BLaER1 treated with 17β-estradiol and CSF1 and Interleukin-3, amounts not matched to agents 10 nM and 100 nM (cell line): ENCODE data around the gene EYS.

Experiments used
- H3K27ac ChIP-seq, 11 experiments: shearing (Covaris generic); formaldehyde crosslinking; 2 replicates each; pipeline ENCODE4 v1.8.1; 2022
- H3K27me3 ChIP-seq, 11 experiments: shearing (Covaris generic); formaldehyde crosslinking; 2 replicates each; pipeline ENCODE4 v1.8.1; 2022
- H3K36me3 ChIP-seq, 11 experiments: shearing (Covaris generic); formaldehyde crosslinking; 2 replicates each; pipeline ENCODE4 v1.8.1; 2022
- H3K4me1 ChIP-seq, 10 experiments: shearing (Covaris generic); formaldehyde crosslinking; 2 replicates each; pipeline ENCODE4 v1.8.1; 2022
- H3K4me2 ChIP-seq, 11 experiments: shearing (Covaris generic); formaldehyde crosslinking; 2 replicates each; pipeline ENCODE4 v1.8.1; 2022
- H3K4me3 ChIP-seq, 10 experiments: shearing (Covaris generic); formaldehyde crosslinking; 2 replicates each; pipeline ENCODE4 v1.8.1; 2022
- H3K9ac ChIP-seq, 11 experiments: shearing (Covaris generic); formaldehyde crosslinking; 2 replicates each; pipeline ENCODE4 v1.8.1; 2022
- H3K9me3 ChIP-seq, 11 experiments: shearing (Covaris generic); formaldehyde crosslinking; replicated peaks in 1 of 11; 2 replicates each; pipeline ENCODE4 v1.8.1; 2022
- H4K20me1 ChIP-seq, 11 experiments: shearing (Covaris generic); formaldehyde crosslinking; 2 replicates each; pipeline ENCODE4 v1.8.1; 2022
- Cebpa-rat ChIP-seq, 11 experiments: shearing (Covaris generic); IDR thresholded peaks; 2 replicates each; pipeline ENCODE4 v1.8.1; 2022

The EYS gene

DNA sequence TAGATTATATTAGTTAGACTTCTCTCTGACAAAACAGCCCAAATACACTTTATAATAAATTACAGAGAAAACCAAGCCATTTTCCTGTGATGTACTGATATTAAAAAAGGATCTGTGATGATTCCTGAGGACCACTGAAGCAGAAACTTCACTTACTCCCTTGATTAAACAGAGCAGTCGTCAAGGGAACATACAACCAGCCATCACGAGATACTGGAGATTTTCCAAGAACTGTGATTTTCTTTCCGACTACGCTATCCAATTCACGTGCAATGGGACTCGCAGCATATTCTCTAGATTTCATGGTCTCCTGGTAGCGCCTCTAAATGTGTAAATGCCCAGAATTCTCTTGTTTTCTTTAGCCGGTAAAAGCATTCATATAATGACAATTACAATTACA, 1694.0 kb downstream of the EYS start:
- Histone ChIP-seq H4K20me1 (no peaks in the 10 kb centered on the region), H3K9ac (no peak overlapping the region), H3K27ac (no peak overlapping the region), H3K4me1 (peaks cover 0 to 43% (median 23%) of the 10 kb centered on the region in 10 experiments; a peak in 14 of 20 replicates), H3K36me3 (no peaks in the 10 kb centered on the region), H3K9me3 (no peaks in the 10 kb centered on the region), H3K27me3 (no peaks in the 10 kb centered on the region), H3K4me2 (peak overlapping the region in 5 of 11 experiments; percentile 2 to 49 (median 6); a peak in 7 of 22 replicates), H3K4me3 (no peak overlapping the region)
- no peak for TF ChIP-seq Cebpa-rat (IDR thresholded peaks at IDR 0.05)

DNA sequence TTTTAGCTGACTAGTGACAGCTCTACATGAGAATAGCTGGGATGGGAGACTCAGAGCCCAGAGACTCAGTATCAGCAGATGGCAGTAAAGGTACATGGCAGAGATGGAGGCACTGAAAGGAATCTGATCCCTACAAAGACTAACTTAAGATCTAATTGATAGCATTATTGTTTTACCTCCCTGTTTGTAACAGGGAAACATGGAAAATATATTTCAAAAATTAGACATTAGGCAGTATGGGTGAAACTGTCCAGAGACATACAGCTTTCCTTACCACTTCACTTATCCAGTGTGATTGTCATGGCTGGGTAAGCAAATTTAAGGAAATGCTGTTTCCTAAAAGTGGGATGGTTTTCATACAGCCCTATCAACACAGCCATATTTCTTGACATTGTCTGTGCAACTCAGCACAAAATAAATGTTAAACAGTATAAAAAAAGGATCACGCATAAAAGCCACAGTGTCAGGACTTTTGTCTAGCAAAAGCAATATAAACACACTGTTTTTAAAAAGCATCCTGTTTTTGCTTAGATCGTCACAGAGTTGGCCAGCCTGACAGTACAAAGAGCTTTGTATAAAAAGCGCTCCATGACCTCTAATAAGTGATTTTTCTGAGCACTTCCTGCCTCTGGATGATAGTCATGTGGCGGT, 1694.5 kb downstream of the EYS start:
- no peaks in the 10 kb centered on the region for H3K27me3 ChIP-seq
- H3K4me1 ChIP-seq, result peaks cover 0 to 43% (median 23%) of the 10 kb centered on the region in 10 experiments; a peak in 14 of 20 replicates
- H3K36me3 ChIP-seq, result no peaks in the 10 kb centered on the region
- H3K4me2 ChIP-seq, result peak overlapping the region in 6 of 11 experiments; percentile 2 to 49 (median 6); a peak in 7 of 22 replicates
- no peak overlapping the region for H3K4me3 ChIP-seq
- TF ChIP-seq Cebpa-rat (IDR thresholded peaks at IDR 0.05), result no peak
- peaks cover 0 to under 1% (median 0%) of the 10 kb centered on the region in 11 experiments; a peak in 1 of 22 replicates for H3K9me3 ChIP-seq
- no peaks in the 10 kb centered on the region for H4K20me1 ChIP-seq
- H3K27ac ChIP-seq, result no peak overlapping the region
- H3K9ac ChIP-seq, result no peak overlapping the region

DNA sequence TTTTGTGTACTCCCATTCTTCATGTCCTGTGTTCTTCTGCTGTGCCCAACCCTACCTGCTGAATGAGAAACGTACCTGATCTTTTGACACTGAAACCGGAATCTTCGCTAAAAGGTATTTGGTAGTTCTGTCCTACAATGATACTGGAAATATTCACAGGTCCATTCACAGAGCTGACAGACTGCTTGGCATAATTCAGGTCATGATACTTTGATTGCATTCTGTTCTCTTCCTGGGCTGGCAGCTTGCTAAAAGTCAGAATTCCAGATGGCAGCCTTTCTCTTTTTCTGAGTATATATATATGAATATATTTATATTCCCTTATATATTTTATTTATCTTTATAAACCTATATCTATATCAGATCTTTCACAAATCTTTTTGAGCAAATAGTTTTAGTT, 1696.4 kb downstream of the EYS start:
- H3K9me3 ChIP-seq, result peaks cover 0 to 4% (median 0%) of the 10 kb centered on the region in 11 experiments; a peak in 1 of 22 replicates
- H3K27me3 ChIP-seq, result no peaks in the 10 kb centered on the region
- TF ChIP-seq Cebpa-rat (IDR thresholded peaks at IDR 0.05), result no peak
- no peak overlapping the region for H3K4me3 ChIP-seq
- no peaks in the 10 kb centered on the region for H3K36me3 ChIP-seq
- H3K9ac ChIP-seq, result no peak overlapping the region
- H3K4me2 ChIP-seq, result peak overlapping the region in 7 of 11 experiments; percentile 50 to 75 (median 66); a peak in 13 of 22 replicates
- H3K4me1 ChIP-seq, result peaks cover 0 to 43% (median 23%) of the 10 kb centered on the region in 10 experiments; a peak in 14 of 20 replicates
- H3K27ac ChIP-seq, result no peak overlapping the region
- H4K20me1 ChIP-seq, result no peaks in the 10 kb centered on the region

DNA sequence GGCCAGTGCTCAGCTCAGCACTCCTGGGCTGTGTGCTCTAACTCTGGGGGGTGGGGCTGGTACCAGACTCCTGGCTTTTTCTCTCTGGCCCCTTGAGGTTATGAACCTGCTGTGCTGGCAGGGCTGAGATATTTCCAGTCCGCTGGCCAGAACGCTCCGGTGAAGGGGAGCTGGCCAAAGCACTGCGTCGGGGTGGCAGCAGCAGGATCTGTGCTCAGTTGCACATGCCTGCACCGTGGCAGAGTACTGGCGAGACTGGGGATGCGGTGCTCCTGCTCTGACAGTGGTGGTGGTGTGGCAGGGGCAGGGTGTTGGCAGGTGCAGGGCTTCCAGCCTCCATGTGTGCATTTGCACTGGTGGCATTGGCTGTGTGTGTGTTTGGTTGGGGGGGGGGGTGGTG, 1697.0 kb downstream of the EYS start:
- H3K36me3 ChIP-seq, result no peaks in the 10 kb centered on the region
- H3K4me1 ChIP-seq, result peaks cover 0 to 43% (median 23%) of the 10 kb centered on the region in 10 experiments; a peak in 14 of 20 replicates
- H3K9ac ChIP-seq, result no peak overlapping the region
- H3K4me2 ChIP-seq, result peak overlapping the region in 8 of 11 experiments; percentile 36 to 75 (median 62); a peak in 15 of 22 replicates
- no peak for TF ChIP-seq Cebpa-rat (IDR thresholded peaks at IDR 0.05)
- H4K20me1 ChIP-seq, result no peaks in the 10 kb centered on the region
- H3K4me3 ChIP-seq, result no peak overlapping the region
- no peak overlapping the region for H3K27ac ChIP-seq
- H3K27me3 ChIP-seq, result no peaks in the 10 kb centered on the region
- peaks cover 0 to 7% (median under 1%) of the 10 kb centered on the region in 11 experiments; a peak in 6 of 22 replicates for H3K9me3 ChIP-seq

DNA sequence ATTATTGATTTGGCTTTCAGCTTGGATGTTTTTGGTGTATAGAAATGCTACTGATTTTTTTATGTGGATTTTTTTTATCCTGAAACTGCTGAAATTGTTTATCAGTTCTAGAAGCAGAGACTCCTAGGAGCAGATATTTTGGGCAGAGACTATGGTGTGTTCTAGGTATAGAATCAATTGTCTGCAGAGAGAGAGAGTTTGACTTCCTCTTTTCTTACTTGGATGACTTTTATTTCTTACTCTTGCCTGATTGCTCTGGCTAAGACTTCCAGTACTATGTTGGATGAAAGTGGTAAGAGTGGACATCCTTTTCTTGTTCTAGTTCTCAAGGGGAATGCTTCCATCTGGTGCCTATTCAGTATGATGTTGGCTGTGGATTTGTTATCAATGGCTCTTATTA, 1700.8 kb downstream of the EYS start:
- Histone ChIP-seq H3K27ac (no peak overlapping the region), H3K27me3 (no peaks in the 10 kb centered on the region), H3K9me3 (peaks cover 4 to 17% (median 9%) of the 10 kb centered on the region in 11 experiments; a peak in 12 of 22 replicates), H3K4me1 (peaks cover 0 to 18% (median 11%) of the 10 kb centered on the region in 10 experiments; a peak in 13 of 20 replicates), H4K20me1 (no peaks in the 10 kb centered on the region), H3K36me3 (no peaks in the 10 kb centered on the region), H3K4me3 (no peak overlapping the region), H3K9ac (no peak overlapping the region), H3K4me2 (no peak overlapping the region)
- TF ChIP-seq Cebpa-rat (IDR thresholded peaks at IDR 0.05), result no peak

DNA sequence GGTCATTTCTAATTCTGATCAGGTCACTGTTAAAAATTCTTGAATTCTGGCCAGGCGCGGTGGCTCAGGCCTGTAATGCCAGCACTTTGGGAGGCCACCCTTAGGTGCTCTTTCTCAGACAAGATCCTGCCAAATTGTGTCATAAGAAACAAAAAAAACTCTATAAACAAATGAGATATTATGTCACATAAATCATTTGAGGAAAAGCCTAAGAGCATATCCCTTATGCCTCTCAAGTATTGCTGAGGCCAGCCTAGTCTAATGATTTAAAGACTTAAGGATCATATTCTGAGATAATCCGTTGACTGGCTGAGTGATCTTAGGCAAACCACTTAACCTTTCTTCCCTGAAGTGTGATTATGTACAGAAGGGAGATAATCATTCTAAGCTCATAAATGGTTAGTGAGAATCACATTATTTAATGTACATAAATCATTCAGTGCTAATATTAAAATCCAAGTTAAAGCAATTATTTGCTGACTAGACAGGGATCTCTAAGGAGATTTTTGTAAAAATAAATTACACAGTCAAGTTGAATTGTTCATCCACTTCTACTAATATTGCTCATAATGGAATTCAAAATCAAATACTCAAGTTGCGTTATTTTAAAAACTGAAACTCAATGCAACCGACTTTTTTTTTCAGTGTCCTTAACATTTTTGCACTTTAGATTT, 1706.1 kb downstream of the EYS start:
- H3K27me3 ChIP-seq, result no peaks in the 10 kb centered on the region
- H3K36me3 ChIP-seq, result no peaks in the 10 kb centered on the region
- H3K4me2 ChIP-seq, result no peak overlapping the region
- no peak overlapping the region for H3K4me3 ChIP-seq
- no peak overlapping the region for H3K27ac ChIP-seq
- H4K20me1 ChIP-seq, result no peaks in the 10 kb centered on the region
- peaks cover 4 to 17% (median 8%) of the 10 kb centered on the region in 11 experiments; a peak in 12 of 22 replicates for H3K9me3 ChIP-seq
- H3K4me1 ChIP-seq, result no peaks in the 10 kb centered on the region
- H3K9ac ChIP-seq, result no peak overlapping the region
- no peak for TF ChIP-seq Cebpa-rat (IDR thresholded peaks at IDR 0.05)

DNA sequence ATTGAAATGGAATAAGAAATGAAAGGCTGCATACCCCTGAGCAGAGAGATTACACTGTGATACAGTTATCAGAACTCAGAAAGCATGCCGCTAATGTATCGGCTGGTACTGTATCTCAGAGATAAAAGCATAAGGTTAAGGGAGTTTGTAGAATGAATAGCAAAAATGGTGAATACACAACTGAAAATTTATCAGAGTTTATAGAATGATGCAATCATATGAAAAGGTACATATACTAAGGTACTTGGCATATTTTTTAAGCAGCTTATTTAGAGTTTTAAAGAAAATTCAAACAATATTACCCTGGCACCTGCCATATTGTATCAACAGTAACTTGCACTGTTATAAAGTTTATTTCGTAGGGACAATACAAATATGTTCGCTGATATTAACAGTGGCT, 1707.4 kb downstream of the EYS start:
- H3K4me2 ChIP-seq, result no peak overlapping the region
- TF ChIP-seq Cebpa-rat (IDR thresholded peaks at IDR 0.05), result no peak
- H3K36me3 ChIP-seq, result no peaks in the 10 kb centered on the region
- H3K4me1 ChIP-seq, result no peaks in the 10 kb centered on the region
- H3K9ac ChIP-seq, result no peak overlapping the region
- no peak overlapping the region for H3K4me3 ChIP-seq
- H3K27me3 ChIP-seq, result no peaks in the 10 kb centered on the region
- H3K9me3 ChIP-seq, result peaks cover 2 to 10% (median 3%) of the 10 kb centered on the region in 11 experiments; a peak in 12 of 22 replicates
- H4K20me1 ChIP-seq, result no peaks in the 10 kb centered on the region
- no peak overlapping the region for H3K27ac ChIP-seq

DNA sequence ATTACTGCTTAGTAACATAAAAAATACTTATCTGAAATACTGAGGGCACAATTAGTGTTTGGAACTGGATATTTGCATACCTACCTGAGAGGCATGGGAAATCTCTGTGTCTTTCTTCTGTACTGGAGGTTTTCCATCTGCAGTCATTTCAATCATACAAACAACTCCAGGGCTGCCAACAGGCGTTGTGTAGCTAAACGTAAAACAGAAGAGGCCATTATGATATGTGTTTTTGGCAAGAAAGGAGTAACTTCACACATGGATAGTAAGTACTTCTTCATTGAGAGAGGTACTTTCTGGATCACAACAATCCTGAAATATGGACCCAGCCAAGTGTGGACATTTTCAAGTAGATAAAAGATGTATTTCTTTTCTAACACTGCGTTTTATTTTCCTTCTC, 1708.0 kb downstream of the EYS start:
- H3K27ac ChIP-seq, result no peak overlapping the region
- H4K20me1 ChIP-seq, result no peaks in the 10 kb centered on the region
- no peak overlapping the region for H3K4me3 ChIP-seq
- H3K9me3 ChIP-seq, result peaks cover 0 to 7% (median 0%) of the 10 kb centered on the region in 11 experiments; a peak in 5 of 22 replicates
- no peaks in the 10 kb centered on the region for H3K36me3 ChIP-seq
- no peak overlapping the region for H3K4me2 ChIP-seq
- H3K4me1 ChIP-seq, result no peaks in the 10 kb centered on the region
- no peak overlapping the region for H3K9ac ChIP-seq
- H3K27me3 ChIP-seq, result no peaks in the 10 kb centered on the region
- TF ChIP-seq Cebpa-rat (IDR thresholded peaks at IDR 0.05), result no peak

DNA sequence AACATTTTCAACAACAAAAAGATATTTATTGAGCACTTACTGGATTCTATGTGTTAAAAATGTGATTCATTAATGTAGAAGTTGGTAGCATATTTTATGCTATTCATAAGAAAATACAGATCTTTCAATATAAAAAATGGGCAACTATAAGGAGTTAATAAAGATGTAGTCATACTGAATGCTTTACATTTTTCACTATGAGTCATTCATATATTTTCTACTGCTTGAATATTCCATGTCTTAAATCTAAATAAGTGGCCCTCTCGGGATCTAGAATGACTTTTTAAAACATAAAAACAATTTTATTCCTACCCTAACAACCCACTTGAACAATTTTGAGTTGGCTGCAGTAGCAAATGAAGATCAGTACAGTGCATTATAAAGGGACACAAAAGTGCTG, 1709.3 kb downstream of the EYS start:
- H3K27ac ChIP-seq, result no peak overlapping the region

More for the DNA sequence above, 1709.3 kb downstream of the EYS start:
- no peaks in the 10 kb centered on the region for H3K4me1 ChIP-seq
- H3K4me2 ChIP-seq, result no peak overlapping the region
- no peaks in the 10 kb centered on the region; a peak in 2 of 22 replicates for H3K9me3 ChIP-seq
- H3K36me3 ChIP-seq, result no peaks in the 10 kb centered on the region
- no peaks in the 10 kb centered on the region for H3K27me3 ChIP-seq
- no peak overlapping the region for H3K4me3 ChIP-seq
- no peak overlapping the region for H3K9ac ChIP-seq
- no peak for TF ChIP-seq Cebpa-rat (IDR thresholded peaks at IDR 0.05)
- no peaks in the 10 kb centered on the region for H4K20me1 ChIP-seq
